H4 (cell line): ENCODE measurements around the gene C1orf52. TPM values are rescaled to one million over a fixed set of nuclear protein-coding genes. Genes with fewer than 3 reads are reported as not detected.

Experiments
- DNase-seq: peaks from one replicate; pipeline ENCODE4 v3.0.0-alpha.2; 2015; ENCODE audit warnings: low spot score
- total RNA-seq: library from RNA; depleted of rRNA; stranded (reverse); fragments of >200 nt; shearing (Covaris generic); gene quantifications from 2 replicates; pipeline ENCODE4 v1.2.3, GENCODE V29; 2014; rRNA removed

C1orf52 gene
- 15.2 and 16.6 TPM in 2 replicates for total RNA-seq

GRCh38 chr1:85259118-85259911, at the start of gene C1orf52:
Gene C1orf52 (minus strand): TSS chr1:85259662. CDS start chr1:85259633, 29 bp downstream.
- peak; percentile 60 for DNase-seq

GRCh38 chr1:85308833-85309350, 49.4 kb upstream of the C1orf52 start:
- DNase-seq, result no peak

- peak; percentile 65 for DNase-seq
Observed at GRCh38 chr1:85307987-85308832, 48.7 kb upstream of the C1orf52 start.

DNA sequence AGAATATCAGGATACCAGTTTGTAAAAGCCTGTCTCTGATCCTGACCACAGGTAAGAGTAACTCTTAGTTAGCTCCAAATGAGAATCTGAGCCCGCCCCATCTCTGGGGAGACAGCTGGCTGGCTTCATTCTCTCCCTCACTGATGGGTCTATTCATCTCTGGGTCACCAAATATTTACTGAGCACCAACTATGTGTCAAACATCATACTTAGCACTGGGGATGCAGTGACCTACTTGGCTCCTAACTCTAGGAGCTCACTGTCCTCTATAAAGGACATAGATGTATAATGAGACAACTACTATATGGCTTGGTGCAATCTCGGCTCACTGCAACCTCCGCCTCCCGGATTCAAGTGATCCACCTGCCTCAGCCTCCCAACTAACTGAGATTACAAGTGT, 46.8 kb upstream of the C1orf52 start:
- DNase-seq, result no peak

DNA sequence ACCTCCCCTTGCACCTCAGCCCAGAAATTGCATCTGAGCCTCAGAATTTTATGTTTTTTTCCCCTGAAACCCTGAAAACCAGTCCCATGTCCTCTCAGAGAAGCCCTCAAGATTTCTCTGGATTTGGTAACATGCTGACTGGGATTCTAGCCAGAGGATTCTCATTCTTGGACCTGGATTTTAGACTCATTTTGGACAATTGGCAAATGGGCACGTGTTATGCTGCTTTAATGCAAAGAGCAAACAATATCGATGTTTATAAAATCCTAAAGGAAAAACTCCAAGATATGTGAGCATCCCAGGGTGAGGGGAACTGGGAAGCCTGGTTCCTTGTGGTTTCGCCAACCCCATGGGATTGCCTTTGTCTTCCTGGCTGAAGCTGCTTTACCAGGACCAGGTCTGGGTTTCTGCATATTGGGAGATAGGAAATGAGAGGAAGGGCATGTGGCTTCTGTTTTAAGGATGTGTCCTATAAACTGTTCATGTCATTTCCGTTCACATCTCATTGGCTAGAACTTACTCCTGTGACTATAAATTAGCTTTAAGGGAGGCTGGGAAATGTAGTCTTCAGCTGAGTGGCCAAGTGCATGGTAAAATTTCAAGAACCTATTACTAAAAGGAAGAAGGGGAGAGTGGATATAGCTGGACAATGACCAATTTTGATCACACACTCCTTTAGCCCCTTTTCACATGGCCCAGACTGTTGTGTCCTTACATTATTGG, 44.1 kb upstream of the C1orf52 start:
- no peak for DNase-seq

DNA sequence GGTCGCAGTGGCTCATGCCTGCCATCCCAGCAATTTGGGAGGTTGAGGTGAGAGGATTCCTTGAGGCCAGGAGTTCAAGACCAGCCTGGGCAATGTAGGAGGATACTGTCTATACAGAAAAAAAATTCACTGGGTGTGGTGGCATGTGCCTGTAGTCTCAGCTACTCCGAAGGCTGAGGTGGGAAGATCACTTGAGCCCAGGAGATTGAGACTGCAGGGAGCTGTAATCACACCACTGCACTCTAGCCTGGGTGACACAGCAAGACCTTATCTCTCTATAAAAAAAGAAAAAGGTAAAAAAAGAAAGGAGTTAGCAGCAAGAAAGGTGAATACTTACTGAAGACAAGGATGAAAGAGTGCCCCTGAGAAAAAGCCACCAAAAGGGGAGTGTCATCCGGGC, 40.7 kb upstream of the C1orf52 start:
- DNase-seq, result no peak

DNA sequence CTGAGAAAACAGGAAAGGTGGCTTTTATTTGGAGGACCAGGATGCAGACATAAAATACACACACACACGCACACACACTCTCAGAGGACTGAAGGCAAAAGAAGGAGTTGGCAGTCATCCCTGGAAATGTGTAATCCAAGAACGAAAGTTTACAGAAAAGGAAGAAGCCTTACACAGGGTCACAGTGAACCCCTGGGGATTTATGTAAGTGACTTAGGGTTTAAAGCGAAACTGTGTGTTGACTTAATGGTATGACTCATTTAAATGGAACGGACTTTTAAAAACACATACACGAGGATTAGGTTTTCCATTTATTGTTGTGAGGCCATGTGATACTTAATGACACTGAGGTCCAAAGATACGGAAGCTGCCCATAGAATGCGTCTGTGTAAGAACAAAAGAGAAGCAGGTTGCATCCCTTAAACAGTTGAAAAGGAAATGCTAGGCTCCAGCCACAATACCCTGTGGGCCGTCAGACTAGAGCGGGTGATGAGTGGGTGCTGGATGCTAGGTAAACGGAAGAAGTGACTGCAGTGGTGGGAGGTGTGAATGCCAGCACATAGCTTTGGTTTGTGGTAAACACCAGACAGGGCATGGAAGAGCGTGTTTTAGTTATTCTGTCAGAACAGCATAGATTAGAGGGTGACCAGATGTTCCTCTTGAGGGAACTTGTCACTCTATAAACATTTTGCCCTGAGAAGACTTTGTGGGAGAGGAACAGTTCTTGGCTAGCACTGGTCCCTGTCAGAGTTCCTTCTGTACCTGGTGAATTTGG, 38.6 kb upstream of the C1orf52 start:
- peak; percentile 91 for DNase-seq

- no peak for DNase-seq
Observed at GRCh38 chr1:85297538-85297854, 38.0 kb upstream of the C1orf52 start.

DNA sequence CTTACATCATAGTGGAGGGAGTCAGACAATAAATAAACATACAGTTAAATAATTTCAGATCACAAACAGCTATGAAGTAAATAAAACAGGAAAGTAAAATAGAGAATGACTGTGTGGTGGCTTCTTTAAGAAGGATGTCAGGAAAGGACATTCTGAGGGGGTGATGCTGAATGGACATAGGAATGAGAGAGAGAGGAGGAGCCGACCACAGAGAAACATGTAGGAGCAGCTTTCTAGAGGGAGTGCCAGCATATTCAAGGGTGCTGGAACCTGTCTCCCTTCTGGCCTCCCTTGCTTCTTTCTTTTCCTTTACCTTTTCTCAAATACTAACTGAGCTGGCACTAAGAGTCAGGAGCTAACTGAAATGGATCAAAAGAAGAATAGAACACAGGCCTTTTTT, 37.5 kb upstream of the C1orf52 start:
- DNase-seq, result no peak

DNA sequence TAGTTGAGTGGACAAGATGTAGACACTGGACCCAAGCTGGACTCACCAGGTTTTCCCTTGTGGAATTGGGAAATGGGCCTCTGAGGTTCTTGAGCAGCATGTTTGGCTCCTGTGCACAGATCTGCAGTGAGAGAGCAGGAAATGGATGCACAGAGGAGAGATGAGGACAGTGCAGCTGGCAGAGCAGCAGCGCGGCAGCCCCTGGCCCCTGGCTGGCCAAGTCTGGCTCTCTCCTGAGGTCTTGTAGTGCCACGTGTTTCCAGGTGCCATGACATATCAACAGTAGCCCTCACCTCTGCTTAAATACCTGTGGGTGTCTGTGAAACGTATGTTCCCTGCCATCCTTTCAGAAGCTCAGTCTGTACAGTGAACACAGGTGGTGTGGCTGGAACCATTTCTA, 36.2 kb upstream of the C1orf52 start:
- no peak for DNase-seq

- peak; percentile 16 for DNase-seq
Observed at GRCh38 chr1:85295006-85295431, 35.6 kb upstream of the C1orf52 start.

GRCh38 chr1:85290826-85291225, 31.4 kb upstream of the C1orf52 start:
- no peak for DNase-seq

DNA sequence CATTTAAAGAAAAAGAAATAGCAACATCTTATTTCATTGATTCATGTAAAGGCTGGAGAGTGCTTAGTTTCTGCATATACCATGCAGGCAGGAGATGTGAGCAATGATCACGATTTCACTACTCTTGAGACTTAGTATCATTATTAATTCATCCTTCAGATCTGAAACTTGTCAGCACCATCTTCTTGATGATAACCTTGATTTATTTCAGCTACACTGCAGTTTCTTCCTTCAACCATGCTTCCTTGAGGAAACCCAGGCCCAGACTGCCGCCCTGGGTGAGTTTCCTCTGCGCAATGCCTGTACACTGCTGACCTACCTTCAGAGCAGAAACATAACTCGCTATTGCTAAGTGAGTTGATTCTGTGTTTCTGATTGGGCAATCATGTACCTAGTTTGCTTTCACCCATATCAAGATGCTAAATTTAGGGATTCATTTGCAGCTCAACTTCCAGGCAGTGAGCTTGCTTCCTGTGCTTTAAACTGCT, 30.4 kb upstream of the C1orf52 start:
- DNase-seq, result no peak

GRCh38 chr1:85289207-85289847, 29.9 kb upstream of the C1orf52 start:
- peak; percentile 71 for DNase-seq

DNA sequence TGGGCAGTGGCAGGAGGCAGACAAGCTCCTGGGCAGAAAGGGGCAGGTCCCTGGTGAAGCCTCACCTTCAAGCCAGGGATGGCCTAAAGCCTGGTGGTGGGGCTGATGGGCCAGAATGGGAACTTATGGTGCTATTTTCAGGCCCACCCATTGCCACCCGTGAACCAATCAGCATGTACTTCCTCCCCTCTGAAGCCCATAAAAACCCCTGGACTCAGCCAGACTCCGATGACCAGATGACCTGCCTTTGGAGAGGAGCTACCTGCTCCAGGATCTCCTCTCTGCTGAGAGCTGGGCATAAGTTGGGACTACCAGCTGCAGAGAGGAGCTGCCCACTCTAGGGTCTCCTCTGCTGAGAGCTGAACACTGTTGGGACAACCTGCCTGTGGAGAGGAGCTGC, 24.7 kb upstream of the C1orf52 start:
- DNase-seq, result no peak

DNA sequence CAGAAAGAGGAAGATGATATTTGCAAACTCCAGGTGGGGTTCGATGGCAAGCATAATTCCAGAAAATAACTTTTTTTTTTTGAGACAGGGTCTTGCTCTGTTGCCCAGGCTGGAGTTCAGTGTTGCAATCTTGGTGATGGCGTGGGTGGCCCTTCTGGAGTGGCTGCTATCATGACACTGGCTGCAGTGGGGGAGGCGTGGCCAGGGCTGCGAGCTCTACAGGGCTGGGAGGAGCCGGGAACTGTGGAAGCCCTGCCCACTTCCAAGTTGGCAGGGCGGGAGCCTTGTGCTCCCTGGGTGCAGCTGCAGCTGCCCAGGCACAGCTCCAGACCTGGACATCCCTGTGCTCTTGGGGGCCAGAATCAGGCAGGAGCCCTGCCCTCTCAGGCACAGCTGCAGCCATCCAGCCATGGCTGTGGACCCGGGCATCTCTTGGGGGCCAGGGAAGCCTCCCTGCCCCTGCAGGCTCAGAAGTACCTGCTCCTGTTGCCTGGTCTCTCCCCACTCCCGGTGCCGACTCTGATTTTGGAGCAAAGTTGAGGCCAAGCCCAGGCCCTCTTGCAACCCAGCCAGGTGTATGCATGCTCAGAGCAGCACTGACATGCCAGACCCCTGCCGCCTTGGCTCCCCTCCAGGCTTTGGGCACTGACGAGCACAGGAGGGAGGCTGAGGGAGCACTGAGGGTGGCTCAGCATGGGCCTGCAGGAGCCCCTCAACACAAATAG, 24.2 kb upstream of the C1orf52 start:
- no peak for DNase-seq

DNA sequence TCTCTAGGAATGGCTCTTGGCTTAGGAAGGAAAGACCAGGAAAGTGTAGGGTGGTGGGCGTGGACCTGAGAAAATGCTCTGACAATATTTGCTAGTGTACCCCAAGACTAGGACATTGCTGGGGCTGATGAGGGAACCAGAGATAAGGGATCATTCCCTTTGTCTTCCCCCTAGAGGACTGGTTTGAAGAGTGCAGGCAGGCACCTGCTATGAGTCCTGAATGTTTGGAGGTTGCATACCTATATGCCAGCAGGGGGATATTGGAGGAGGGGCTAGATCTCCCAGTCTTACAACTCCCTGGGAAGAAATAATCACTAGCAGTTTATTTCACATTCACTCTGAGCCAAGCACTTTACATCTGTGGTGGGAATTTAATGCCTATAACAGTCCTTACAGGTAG, 23.0 kb upstream of the C1orf52 start:
- DNase-seq, result no peak

DNA sequence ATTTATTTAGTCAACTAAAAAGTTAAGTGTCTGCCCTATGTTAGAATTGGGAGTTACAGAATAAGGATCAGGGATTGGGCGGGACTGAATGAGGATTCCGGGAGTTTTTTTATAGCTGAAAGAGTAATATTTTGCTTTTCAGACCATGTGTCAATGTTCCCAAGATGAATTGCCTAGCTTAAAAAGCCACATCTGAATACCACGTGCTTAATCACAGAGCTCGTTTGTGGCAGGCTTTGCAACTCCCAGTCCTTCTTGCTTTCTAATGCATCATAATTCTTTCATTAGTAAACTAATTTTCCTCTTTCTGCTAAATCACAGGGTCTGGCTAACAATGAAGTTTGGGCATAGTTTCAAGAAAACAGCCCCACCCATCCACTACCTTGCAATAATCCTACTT, 21.2 kb upstream of the C1orf52 start:
- no peak for DNase-seq

DNA sequence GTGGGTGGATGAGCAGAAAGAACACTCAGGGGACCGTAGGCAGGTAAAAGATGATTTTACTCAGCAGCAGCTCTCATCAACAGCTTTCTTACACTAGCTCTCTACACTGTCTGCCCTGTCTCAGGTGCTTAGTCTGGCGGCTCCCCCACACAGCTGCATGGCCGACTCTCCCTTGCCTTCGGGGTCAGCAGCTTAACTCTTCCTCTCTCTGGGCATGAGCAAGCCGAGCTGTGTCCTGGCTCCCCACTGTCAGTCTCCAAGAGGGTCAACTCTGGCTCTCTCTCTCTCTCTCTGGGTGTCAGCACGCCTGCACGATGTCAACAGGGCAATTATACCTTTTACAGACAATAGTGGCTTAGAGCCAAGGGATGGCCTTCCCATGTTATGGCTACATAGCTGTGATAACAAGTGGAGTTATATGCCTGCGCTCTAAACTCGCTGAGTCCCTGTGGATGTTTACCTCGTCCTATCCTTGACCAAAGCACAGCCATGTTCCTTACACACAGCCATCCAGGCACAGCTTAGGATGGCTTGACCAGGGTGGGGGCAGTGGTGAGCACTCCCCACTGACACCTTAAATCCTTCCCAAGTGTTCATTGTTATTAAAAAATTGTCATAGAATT, 20.1 kb upstream of the C1orf52 start:
- DNase-seq, result no peak
